Stimulated activated CD4-positive, alpha-beta T cell treated with anti-CD3 and anti-CD28 coated beads, TNF-alpha, amount 100 ng/mL, for 24 hours (primary cell): Measurements from ENCODE around the gene MARVELD3.

ENCODE experiments used
- DNase-seq, 3 experiments: peaks; one replicate each; pipeline ENCODE4 v3.0.0-alpha.2; 2020; ENCODE audit warnings: low read depth in 3 of 3

Gene MARVELD3

DNA sequence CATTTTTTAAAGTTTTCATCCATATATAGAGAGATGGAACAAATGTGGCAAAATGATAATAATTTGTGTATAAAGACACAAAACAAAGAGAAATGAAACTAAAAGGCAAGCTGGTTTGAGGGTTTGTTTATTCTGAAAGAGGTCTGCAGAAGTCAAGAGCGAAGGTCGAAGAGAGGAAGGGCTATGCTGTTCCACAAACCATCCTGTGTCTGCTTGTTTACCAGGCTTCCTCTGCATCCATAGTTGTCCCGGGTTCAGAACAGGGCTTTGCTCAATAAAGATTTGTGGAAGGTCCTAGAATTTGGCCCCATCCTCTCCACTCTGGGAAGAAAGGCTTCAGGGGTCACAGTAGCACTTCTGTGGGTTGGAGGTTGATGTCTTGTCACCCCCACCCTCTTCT lies 2.4 kb upstream of the MARVELD3 start:
- no peak for DNase-seq

DNA sequence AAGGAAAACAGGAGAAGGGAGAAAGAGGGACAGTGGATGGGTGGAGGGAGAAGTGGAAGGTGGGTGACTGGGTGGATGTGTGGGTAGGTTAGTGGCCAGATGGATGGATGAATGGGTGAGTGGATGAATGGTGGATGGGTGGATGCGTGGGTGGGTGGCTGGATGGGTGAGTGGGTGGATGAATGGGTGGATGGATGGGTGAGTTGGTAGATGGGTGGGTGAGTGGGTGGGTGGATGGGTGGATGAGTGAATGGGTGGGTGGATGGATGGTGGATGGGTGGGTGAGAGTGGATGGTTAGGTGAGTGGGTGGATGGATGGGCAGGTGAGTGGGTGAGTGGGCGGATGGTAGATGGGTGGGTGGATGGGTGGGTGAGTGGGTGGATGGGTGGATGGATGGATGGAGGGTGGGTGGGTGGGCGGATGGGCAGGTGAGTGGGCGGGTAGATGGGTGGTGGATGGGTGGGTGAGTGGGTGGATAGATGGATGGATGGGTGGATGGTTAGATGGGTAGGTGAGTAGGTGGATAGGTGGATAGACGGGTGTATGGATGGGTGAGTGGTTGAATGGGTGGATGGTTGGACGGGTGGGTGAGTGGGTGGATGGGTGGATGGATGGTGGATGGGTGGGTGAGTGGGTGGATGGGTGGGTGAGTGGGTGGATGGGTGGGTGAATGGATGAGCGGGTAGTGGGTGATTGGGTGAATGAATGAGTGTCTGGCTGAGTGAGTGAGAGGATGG lies 702 bp upstream of the MARVELD3 start:
- no peak for DNase-seq

DNA sequence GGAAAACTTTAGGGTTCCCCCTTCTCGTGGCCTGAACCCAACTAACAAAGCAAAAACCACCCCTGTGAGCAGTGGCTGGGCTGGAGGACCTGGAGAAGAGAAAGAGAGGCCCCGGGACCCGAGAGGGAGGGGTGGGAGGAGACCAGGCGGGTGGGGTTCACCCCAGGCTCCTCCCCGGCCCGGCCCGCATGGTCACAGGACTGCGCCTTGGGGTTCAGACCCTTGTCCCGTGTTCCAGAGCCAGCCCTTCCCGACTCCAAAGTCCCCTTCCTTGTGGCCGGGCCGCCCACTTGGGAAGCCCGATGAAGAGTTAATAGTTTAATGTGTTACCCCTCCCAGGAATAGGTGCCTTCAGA lies 852 bp downstream of the MARVELD3 start:
- no peak for DNase-seq

DNA sequence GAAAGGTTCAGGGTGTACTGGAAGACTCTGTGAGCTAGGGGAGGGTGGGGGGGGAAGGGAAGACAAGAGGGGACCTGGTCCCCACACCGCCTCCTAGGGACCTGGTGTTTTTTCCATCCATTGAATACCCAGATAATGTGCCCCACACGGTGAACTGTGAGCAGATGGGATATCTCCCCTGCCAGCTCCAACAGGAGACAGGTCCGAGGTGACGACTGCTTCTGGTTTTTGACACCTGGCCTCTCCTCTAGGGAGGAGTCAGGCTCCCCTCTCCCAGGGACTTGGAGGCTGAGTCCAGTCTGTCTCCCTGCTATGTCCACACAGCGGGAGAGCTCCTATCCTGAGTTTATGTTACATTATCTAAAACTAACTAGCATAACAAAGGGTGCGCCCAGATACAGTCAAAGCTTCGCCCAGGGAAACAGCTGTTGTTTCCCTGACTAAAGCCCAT lies 1.8 kb downstream of the MARVELD3 start:
- no peak for DNase-seq

DNA sequence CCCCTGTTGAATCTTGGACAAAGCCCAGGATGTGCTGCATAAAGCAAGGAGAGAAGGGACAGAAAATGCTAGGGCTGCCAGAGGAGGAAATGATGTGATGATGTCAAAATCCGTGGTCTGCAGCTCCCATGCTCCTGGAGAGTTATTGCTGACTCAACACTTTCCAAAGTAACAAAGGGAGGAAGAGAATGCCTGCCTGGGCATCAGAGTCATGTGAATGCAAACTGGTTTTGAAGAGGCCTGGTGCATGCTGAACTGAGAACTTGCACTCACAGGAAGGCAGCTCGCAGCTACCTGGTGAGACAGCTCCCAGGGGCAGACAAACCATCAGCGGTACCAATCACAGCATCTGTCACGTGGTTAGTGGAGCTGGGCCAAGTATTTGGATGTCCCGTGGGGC lies 2.8 kb downstream of the MARVELD3 start:
- no peak for DNase-seq

DNA sequence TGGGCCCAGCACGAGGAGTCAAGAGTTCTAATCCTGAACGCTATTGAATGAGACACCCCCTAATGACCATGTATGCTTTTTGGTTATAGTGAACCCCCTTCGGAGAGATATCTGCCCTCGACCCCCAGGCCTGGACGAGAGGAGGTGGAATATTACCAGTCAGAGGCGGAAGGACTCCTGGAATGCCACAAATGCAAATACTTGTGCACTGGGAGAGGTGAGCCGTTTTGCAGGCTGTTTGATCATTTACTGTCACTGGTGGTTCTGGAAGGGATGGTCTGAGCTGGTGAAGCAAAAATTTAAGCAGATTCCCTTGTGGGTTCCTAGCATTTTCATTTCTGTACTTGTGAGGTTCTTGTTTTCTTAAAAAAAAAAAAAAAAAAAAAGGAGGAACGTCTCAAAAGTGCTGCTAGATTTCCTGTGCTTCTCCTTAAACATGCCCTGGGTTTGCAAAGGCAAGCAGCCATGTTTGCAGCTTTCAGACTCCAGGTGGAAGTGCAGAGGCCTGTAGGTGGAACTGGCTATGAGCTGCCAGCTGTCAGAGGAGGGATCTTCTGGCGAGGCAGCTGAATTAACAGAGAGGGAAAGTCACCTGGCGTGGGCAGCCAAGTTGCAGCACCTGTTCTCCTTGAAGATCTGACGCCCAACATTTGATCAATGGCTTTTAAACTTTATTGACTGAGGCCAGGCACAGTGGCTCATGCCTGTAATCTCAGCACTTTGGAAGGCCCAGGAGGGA lies 3.5 kb downstream of the MARVELD3 start:
- DNase-seq: no peak

DNA sequence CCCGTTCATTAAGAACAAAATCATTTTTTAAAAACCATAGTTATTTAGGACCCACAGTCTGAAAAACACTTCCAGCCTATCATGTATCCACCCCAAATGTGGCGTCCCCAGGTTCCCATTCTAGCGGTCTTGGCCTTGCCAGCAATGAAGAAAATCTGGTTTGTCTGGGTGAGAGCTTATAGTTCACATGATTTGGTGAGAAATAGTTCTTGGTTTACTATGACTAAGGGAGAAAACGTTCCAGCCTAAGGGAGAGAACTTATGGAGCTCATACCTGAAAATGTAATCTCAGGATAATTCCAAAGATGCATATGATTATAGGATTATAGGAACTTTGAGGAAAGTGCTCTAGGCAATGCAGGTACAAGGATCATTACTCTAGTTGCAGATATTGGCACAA lies 4.8 kb downstream of the MARVELD3 start:
- DNase-seq: no peak

DNA sequence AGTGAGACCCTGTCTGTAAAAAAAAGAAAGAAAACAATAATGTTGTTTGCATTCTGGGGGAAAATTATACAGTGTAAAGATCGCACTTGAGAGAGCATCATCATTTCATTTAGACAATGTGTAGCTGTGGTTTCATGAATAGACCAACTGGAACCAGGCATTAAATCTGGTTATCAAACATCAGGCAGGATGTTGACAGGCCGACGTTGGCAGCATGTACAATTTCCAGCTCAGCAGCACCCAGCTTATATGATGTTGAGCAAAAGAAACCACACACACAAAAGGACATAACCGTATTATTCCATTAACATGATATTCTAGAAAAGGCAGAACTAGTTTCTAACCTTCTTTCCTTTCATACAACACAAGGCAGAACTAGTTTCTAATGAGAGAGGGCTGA lies 5.8 kb downstream of the MARVELD3 start:
- no peak for DNase-seq

DNA sequence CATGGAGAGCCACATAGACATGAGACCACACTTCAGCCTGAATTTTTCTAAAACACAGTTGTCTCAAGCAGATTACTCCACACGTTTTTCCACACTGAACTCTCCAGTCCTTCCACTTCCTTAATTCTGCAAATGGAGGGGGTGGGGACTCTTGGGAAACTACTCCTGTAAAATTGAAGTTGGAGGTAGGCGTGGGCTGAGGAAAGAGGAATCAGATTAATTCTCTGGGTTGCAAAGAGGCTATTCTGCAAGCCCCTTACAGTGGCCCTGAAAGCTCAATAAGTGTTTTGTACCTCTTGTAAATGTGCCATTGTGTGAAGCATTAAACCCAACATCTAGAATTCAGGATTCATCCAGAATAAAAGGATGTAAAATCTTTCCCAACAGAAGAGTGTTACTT lies 9.6 kb downstream of the MARVELD3 start:
- no peak for DNase-seq

DNA sequence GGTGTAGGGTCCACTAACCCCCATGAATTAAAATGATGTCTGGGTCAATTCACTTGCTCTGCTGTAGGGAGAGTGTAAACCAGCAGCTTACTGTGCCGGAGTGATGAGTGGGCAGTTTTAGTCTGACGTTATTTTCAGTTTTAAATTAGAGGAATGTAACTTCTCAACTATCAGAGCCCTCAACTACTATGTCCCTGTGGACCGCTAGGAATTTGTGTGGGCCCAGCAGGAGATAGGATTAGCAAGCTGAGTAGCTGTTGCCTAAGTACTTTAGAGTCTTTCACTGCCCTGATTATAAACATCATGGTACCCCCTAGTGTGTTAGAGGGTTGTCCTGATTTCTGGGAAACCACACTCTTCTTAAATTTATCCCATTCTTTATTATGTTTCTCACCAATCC lies 11.4 kb downstream of the MARVELD3 start:
- DNase-seq: no peak

DNA sequence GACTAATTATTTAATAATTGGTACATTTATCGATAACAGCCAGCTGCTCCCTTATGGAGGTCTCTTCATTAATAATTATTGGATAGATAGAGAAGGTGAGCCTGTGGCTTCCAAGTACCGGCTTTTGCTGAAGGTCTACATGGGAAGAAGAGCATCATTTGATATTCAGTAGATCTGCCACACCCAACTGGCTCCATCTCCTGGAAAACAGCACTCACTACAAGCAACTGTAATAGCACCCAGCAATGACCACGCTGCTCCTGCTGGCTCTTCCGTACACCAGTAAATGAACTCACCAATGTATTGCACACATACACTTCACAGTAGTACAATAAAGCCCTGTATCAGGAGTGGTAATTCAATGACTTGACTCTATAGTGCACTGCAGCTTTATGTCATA lies 19.5 kb downstream of the MARVELD3 start:
- no peak for DNase-seq

DNA sequence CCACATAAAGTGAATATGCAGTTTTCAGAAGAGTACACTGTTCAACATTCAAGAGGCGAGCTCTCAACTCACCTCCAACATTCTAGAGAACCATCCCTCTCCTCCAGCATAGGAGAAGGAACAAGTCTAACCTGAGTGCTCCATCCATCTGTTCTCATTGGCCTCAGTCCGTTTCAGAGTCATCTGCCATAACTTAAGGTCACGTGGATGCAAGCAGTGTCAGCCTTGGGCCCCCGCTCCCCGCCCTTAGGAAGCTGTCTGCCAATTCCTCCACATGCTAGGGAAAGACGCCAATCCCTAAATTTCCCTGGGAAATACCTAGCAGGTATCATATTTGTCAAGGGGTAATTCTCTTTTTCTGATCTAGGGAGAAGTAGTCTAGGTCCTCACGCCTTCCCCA lies 21.4 kb downstream of the MARVELD3 start:
- no peak for DNase-seq

DNA sequence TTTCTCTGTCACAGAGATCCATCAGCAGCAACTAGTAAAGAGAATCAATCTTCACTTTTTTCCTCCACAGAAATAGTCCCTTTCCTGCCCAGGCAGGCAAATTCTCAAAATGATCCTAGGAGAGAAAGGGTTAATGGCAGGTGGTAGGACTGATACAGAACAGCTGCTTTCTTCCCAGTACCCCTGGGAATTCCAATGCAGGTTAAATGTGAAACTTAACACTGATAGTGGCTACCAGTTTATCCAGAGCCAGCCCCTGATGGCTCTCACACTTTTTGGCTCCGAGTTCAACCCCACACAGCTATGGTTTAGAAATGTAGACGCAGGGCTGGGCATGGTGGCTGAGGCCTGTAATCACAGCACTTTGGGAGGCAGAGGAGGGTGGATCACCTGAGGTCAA lies 22.2 kb downstream of the MARVELD3 start:
- DNase-seq: no peak

DNA sequence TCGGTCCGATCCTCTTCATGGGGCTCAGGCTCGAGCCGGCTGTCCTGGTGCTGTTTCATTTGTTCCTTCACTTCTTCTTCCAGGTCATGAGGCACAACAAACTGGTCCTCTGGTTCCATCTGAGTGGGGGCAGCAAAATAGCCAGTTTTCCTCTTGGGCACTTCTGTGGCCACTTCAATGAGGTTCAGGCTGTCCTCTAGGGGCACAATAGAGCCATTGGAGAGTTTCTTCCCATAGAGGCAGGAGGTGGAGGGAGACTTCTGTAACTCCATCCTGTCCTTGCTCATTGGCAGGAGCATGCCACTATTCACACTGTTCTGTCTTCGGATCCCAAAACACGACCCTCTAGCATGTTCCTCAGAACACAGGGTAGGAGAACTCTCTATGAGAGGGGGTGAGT lies 22.9 kb downstream of the MARVELD3 start:
- DNase-seq: no peak

DNA sequence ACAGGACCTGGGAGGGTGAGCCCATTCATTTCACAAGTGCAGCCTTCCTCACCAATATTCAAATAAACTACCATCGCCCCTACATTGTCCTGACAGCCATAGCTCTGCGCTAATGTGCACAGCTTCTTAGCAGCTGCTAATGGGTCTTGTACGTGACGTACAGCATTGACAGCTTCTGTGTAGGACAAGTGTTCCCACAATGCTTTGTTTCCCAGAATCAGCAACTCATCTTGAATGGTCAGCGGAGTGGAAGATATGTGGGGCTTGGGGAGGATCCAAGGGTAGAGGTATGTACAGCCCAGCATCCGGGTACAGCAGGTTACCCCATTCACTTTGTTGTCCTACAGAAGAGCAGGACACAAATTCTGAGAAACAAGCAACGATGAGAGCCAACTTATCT lies 23.7 kb downstream of the MARVELD3 start:
- DNase-seq: no peak

DNA sequence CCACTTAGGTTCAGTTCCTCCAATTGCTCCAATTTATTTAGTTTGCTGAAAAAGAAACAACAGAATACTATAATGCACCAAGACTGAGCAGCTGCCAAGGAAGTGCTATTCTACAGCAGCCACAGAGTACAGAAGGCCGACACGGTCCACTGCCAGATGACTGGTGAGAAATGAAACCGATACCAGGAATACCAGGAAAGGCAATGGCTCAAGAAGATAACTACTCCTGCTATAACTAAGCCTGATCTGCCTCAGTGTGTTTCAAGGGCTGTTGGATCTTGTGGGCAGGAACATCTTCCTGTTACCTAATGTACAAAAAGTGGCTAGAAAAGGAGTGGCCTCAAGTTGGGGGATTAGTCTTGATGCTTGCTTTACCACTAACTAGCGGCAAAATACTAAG lies 32.8 kb downstream of the MARVELD3 start:
- no peak for DNase-seq

DNA sequence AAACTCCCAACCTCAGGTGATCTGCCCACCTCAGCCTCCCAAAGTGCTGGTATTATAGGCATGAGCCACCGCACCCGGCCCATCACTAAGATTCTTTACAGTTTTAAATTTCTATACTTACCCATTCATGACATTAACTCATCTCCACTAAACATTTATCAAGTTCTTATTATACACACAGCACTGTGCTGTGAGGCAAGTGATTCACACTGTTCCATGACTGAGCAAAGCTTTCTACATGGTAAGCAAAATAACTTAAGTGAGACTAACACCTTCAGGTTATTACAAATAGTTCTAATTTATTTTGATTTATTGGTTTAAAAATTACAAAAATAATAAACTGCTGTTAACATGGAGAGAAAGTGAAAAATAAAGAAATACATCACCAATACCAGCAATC lies 33.5 kb downstream of the MARVELD3 start:
- no peak for DNase-seq

DNA sequence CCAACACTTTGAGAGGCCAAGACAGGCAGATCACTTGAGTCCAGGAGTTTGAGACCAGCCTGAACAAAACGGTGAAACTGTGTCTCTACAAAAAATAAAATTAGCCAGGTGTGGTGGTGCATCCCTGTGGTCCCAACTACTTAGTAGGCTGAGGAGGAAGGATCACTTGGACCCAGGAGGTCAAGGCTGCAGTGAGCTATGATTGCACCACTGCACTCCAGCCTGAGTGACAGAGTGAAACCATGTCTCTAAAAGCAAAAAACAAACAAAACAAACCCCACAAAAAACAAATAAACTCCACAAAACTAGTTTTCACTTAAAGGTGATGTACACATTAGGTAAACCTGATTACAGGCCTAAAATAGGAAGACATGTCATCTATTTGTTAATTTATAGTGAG lies 40.3 kb downstream of the MARVELD3 start:
- no peak for DNase-seq

DNA sequence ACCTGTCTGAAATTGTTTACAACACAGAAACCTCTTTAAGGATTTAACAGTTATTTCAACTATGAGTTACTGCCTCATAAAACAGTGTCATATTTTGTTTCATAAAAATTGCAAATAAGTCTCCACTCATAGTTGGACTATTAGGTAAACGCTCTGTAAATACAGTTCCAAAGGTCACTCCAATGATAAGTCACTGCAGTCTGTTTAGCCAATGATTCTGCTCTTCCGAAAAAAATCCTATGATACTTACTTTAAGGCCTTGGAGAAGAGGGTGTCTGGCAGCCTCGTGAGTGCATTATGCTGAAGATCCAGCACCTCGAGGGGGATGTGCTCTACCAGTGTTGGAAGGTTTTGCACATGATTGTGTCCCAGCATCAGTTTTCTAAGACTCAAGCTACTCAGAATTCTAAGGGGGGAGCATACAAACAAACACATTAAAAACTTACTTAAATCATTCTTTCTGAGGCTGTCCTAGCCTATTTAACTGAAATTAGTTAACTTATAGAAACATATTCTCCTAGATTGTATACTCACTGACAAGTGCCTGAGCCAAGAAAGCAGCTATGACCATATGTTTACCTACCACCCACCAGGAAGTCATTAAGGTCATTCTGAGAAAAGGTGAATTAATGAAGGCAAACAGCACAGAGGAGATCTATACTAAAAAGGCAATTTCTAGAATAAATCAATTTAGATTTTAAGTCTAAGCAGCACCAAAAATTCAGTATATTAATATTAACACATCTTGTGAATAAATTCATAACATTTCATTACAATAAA lies 41.1 kb downstream of the MARVELD3 start:
- DNase-seq: no peak

DNA sequence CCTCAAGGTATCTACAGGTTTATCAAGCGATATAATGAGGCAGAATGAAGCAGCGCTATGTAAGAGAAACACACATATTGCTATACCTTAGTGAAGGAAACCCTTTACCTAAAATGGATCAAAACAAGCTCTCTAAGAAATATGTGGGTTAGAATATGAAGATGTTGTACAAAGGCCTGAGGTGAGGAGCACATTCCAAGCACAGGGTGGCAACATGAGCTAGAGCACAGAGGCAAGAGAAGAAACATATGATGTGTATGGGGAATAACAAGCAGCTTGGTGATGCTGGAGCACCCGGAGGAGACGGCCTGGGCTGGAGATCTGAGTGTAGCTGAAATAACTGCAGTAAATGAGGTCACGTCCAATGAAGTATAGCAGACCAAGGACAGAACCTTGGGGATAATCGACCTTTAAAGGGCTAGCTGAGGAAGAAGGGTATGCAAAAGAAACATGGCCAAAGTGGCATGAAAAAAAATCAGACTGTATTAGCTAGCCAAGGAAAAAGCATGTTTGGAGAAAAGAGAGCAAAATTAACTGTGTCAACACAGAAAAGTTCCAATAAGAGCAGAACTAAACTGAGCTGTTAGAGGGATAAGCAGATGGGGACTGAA lies 44.0 kb downstream of the MARVELD3 start:
- DNase-seq: no peak

DNA sequence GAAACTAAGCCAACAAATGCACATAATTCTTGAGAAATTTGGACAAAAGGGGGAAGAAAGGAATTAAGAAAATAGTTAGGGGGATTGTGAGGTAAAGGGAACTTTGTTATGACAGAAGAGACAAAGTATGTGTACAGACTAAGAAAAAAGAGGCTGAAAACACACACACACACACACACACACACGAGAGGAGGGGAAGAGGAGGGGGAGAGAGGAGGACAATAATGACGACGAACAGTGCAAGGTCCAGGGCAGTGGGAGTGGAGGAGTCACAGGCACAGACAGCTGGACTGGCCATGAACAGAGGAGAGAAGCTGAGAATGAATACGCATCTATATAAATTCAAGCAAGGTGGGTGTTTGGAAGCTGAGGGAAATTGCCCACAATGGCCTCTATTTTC lies 44.6 kb downstream of the MARVELD3 start:
- no peak for DNase-seq

DNA sequence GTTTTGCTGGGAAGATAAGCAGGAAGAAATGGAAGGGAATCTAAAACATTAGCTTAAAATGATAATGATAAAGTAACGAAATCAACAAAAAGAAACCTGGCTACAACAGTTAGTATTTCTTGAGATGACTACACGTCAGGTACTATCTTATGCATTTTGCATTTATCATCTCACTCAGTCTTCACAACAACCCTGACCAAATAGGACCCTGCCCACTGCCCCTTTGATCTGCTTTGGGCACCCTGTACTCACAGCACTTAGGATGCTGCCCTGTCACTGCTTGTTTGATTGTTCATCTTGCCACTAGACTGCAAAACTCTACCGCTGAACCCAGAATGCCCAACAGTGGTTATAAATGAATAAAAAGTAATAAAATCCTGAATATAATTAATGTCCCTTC lies 45.2 kb downstream of the MARVELD3 start:
- no peak for DNase-seq
